HK-2 (cell line): Measurements from ENCODE around the gene TMEM266.
"Not testable (repeated sequence)": the region's sequence is repeated elsewhere in the genome, so short reads cannot be mapped to it uniquely, and the experiment has no call there.

Source experiments
- DNase-seq: peaks from one replicate; pipeline ENCODE4 v3.0.0-alpha.2; 2018; ENCODE audit not compliant: unreplicated experiment

Gene TMEM266

GRCh38 chr15:76059320-76060117, at the start of gene TMEM266:
TSS of gene TMEM266 (plus strand) at chr15:76059985. CDS start at chr15:76134264, 74,279 bp downstream.
- peak; percentile 22 for DNase-seq

- DNase-seq: no peak
Observed at GRCh38 chr15:76010613-76011012, 49.2 kb upstream of the TMEM266 start.

GRCh38 chr15:76011627-76012551, 47.9 kb upstream of the TMEM266 start, which contains the start of gene NRG4:
TSS of gene NRG4 (minus strand) at chr15:76012424. CDS start at chr15:76011230, 1,194 bp downstream.
- DNase-seq: no peak

- DNase-seq: not testable (repeated sequence)
Observed at GRCh38 chr15:76013470-76013869, 46.3 kb upstream of the TMEM266 start.

GRCh38 chr15:76024021-76024768, 35.6 kb upstream of the TMEM266 start:
- no peak for DNase-seq

- no peak for DNase-seq
Observed at GRCh38 chr15:76032046-76032445, 27.7 kb upstream of the TMEM266 start.

GRCh38 chr15:76033438-76033837, 26.3 kb upstream of the TMEM266 start:
- no peak for DNase-seq

GRCh38 chr15:76034111-76034510, 25.7 kb upstream of the TMEM266 start:
- DNase-seq: no peak

GRCh38 chr15:76035593-76035992, 24.2 kb upstream of the TMEM266 start:
- DNase-seq: no peak

- DNase-seq: no peak
Observed at GRCh38 chr15:76038512-76038911, 21.3 kb upstream of the TMEM266 start.

GRCh38 chr15:76054201-76054600, 5.6 kb upstream of the TMEM266 start:
- DNase-seq: not testable (repeated sequence)

- no peak for DNase-seq
Observed at GRCh38 chr15:76056931-76057330, 2.9 kb upstream of the TMEM266 start.

- DNase-seq: peak; percentile 5
Observed at GRCh38 chr15:76057332-76058000, 2.3 kb upstream of the TMEM266 start.

GRCh38 chr15:76058714-76059319, 968 bp upstream of the TMEM266 start:
- no peak for DNase-seq

GRCh38 chr15:76060118-76060989, 569 bp downstream of the TMEM266 start:
- DNase-seq: no peak

- DNase-seq: no peak
Observed at GRCh38 chr15:76061700-76062099, 1.9 kb downstream of the TMEM266 start.

GRCh38 chr15:76062286-76062685, 2.5 kb downstream of the TMEM266 start:
- DNase-seq: no peak

GRCh38 chr15:76064375-76064774, 4.6 kb downstream of the TMEM266 start:
- DNase-seq: no peak

- no peak for DNase-seq
Observed at GRCh38 chr15:76065245-76065644, 5.5 kb downstream of the TMEM266 start.

GRCh38 chr15:76065793-76066192, 6.0 kb downstream of the TMEM266 start:
- DNase-seq: no peak
